ENCODE measurements around the gene TCEA3.
A peak's percentile ranks its signal among the peaks of the same experiment; 100 is the strongest.

The TCEA3 gene

DNA sequence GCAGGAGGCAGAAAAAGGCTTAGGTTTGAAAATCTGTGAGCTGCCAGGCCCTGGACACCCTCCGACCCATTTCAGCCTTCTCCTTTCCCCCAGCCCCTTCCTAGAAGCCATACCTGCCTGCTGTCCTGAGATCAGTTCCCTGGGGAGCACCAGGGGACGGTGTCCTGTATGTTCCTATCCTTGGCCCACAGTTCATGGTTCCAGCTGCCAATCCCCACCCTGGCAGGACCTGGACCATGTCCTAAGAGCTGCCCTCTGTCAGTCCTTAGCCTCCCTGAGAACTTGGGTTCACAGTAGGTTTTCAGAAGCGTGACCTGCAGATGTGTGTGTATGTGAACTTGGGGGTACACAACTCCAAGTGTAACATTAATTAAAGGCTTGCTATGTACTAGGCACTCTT is 3.8 kb downstream of the TCEA3 start:
- no peak for DNase-seq

DNA sequence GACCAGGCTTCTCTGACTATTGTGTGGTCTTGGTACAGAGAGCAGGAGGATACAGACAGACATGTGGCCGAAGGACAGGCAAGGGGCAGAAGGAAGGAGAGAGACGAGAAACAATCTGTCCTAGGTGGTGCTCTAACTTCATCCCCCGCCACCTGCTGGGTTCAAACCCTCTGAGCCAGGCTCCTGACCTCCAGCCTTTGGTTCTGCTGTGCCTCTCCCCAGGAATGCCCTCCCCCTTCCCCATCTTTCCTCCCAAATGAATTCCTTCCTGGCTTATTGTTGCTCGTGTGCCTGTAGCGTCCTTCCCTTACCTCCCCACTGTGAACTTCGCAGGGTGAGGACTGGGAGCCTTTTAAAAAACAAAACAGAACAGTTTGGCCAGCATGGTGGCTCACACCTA is 5.4 kb downstream of the TCEA3 start:
- DNase-seq = no peak

DNA sequence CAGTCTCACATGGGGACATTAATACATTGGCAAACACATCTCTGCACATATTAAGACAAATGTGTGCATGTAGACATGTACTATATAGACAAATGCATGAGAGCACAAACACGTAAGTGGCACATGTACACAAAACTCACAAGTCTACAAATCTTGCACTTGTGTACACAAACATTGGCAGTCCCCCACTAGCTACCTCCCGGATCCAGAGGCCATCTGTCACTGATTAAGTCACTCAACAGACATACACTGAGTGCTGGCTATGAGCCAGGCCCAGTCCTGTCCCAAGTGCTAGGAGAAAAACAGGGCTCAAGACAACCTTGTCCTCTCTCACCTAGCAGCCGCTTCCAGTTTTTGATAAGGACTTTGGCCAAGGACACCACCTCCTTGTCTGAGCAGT is 7.0 kb downstream of the TCEA3 start:
- no peak for DNase-seq

DNA sequence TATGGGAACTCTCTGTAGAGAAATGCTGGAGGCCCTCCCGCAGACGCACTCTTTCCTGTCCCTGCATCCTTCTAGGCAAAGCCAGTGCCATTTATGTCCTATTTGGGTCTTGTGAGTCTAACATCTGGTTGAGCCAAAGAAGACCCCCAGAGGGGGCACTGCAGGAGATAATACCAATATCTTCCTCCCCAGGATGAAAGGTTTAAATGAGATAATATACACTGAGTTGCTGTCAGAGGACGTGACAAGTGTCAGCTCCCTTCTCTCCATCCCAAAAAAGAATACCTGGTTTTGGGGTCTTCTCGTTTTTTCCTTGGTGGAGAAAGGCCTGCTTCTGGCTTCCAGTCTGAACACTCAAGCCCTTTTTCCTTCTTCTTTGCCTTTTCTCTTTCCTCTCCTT is 7.6 kb downstream of the TCEA3 start:
- DNase-seq = no peak

DNA sequence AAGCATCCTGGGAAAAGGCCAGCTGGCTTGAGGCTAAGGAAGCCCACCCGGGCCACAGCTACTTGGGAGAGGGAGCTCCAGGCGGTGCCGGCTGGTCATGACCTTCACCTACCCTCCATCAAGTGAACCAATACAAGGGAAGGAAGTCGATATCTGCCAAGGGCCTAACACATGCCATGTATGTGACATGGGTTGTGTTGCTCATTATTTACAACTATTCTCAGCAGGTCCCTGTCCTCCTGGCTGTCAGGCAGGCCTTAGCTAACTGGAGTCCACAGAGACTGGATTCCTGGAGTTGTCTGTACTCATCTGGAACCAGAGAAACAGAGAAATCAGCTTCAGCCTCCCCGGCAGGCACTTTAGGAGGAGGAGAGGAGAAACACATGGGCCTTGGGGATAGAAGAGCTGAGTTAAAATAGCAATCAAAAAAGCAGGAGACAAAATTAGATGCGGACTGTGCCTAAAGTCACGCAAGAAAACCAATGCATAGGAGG is 15.7 kb downstream of the TCEA3 start:
- no peak for DNase-seq

DNA sequence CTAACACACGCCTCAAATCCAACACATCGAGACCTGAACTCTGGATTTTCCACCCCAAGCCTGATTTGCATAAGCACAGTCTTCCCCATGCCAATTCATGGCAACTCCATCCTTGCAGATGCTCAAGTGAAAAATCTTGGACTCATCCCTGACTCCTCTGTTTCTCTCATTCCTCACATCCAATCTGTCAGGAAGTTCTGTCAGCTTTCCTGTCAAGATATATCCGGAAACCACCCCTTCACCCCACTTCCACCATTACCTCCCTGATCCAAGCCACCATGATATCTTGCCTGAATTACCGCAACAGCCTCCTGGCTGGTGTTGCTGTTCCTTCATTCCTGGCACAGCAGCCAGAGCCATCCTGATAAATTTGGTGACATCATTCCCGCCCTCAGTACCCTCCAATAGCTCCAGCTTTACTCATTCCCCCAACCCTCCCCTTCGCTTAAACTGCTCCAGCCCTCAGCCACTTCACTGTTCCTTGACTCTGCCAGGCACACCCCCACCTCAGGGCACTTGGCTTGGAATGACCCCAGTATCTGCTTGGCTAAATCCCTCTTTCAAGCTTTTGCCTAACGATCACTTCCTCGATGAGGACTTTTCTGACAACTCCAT is 17.4 kb downstream of the TCEA3 start:
- no peak for DNase-seq

DNA sequence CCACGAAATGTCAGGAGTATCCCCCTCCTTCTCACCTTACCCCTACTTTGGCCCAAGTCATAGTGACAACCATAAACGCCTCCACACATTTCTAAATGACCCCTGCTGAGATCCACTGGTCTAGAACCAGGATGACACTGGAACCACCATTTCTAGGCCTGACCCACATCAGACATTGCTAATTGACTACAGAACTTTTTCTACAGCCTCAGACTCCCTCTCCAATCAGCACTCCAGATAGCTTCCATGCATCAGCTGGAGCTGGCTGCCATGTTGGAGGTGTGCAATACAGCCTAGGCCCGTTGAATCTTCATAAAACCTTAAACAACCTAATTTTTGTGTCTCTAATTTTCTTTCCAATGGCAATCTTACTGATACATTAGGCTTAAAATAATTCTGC is 18.6 kb downstream of the TCEA3 start:
- no peak for DNase-seq

DNA sequence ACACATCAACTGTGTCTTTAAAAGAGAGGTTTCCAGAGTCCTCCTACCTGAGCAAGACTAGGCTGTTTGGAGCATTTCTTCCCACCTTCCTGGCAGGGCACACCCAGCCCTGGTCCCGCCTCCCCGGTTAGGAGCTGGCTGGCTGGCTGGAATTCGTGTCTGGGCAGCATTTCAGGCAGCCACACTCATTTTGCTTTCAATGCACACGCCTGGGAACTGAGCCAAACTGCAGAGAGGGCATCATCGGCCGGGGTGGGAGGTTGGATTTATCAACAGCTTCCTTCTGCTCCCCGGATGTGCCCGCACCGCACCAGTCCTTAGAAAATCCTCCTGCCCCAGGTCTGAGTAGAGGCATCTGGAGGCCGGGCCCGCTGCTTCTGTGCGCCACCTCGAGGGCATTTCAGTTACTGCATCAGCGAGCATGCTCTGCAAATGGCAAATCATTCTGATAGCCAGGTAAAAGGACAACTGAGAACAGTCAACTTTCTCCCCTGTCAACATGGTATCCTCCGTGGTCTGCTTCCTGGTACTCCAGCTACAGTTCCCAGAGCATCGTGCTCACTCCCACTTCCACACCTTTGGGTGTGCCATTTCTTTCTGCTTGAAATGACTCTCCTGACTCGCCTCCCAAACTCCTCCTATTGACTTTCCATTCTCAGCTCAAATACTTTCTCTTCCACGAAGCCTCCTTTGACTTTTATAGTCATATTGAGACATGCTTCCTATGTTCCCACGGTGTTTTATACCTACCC is 20.6 kb downstream of the TCEA3 start:
- DNase-seq = peak; percentile 81

DNA sequence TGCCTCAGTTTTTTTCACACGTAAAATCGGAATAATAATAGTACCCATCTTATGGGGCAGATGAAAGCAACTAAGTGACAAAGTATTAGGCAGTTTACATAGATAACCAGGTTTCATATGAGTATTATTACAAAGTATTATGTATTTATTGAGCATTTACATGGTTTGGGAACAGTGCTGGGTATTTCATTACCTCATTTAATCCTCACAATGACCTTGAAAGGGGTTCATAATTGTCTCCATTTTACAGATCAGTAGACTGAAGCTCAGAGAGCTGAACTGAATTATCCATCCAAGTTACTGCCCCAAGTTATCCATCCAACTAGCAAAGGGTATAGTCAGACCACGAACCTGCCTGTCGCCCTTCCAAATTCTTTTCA is 21.2 kb downstream of the TCEA3 start:
- no peak for DNase-seq

DNA sequence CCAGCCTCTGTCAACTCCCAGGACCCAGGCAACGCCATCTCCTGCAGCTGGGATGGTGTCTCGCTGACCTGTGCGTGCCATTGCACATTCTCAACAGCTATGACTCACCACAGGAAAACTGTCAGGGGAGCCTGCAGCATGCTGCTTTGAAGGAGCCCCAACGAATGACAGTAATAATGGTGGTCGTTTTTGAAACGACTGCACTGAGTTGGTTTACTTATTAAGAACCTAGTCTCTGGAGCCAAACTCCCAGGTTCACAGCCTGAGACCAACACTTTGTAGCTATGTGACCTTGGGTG is 21.6 kb downstream of the TCEA3 start:
- DNase-seq = no peak

DNA sequence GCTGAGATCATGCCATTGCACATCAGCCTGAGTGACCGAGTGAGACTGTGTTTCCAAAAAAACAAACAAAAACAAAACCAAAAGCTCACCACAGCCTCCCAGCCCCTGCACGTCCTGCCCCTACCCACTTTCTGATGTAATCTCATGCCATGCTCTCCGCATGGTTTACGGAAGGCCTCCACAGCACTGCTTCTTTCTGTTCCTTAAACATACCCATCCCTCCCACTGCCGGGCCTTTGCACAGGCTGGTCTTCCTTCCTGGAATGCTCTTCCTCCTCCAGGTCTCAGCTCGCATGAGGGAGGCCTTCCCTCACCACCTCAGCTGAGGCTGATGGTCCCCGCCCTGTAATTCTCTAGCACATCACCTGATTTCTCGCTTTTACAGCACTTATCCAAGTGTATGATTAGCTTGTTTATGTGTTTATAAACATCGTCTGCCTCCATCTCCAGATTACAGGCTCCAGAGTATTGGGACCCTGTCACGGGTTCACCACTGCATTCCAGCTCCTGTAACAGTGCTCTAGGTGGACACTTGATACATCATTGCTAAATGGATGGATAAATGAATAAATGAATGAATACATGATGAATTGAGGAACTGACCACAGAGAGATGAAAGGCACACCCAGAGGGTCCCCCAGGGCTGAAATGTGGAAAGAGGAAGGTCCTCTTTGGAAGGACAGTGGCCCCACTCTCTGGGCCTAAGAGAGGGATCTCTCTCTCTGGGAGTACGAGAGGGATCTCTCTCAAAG is 22.1 kb downstream of the TCEA3 start:
- DNase-seq = no peak

DNA sequence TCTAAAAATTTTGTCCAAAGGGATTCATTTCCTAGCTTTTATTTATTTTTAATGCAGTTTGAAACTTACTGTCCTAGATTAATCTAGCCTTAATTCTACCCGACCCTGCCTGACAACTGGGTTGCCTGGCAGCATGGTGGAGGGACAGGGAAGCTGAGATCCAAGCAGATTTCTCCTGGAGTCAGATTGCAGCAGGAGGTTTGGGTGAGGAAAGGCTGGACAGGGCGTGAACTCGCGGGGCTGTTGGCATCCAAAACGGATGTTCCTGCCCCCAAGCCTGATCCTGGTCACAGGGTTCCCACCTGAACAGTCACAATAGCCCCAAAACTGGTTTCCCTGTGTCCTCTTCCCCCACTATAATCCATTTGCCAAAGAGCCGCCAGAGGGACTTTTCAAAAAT is 23.2 kb downstream of the TCEA3 start:
- no peak for DNase-seq

DNA sequence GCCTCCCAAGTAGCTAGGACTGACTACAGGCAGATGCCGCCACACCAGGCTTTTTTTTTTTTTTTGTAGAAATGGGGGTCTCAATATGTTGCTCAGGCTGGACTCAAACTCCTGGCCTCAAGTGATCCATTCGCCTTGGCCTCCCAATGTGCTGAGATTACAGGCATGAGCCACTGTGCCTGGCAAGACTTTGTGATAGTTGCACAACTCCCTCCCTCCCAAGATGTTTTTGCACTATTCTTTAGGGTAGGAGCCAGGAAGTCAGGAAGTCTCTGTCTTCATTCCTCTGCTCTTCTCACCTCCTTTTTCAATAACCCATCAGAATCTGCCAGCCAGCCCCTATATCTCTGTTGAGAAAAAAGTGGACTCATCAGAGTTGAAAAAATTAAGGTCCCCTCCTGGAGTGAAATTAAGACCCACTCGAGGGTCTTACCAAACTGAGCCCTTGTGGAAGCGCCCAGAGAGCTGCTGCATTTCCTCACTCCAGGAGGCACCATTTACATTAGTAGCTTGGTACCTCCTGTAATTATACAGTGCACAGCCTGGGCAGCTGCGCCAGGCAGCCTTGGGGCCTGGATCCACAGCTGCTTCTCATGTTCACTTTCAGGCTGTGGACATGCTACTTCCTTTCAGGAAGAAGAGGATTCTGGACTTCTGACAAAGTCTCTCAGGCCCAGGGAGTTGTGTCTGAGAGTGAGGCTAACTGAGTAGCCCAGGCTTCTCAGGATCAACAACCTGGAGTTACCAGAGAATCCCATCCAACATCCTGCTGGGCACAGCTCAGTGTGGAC is 24.0 kb downstream of the TCEA3 start:
- DNase-seq = no peak

DNA sequence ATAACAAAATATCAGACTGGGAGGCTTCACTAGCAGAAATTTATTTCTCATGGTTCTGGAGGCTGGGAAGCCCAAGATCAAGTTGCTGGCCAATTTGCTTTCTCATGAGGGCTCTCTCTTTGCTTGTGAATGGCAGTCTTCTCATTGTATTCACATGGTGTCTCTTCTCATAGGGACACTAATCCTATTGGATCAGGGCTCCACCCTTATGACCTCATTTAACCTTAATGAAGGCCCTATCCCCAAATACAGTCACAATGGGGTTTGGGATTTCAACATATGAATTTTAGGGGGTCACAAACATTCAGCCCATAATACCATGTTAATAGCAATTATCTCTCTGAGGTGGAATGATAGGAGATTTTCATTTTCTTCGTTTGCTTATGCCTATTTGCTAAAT is 25.3 kb downstream of the TCEA3 start:
- DNase-seq = no peak

DNA sequence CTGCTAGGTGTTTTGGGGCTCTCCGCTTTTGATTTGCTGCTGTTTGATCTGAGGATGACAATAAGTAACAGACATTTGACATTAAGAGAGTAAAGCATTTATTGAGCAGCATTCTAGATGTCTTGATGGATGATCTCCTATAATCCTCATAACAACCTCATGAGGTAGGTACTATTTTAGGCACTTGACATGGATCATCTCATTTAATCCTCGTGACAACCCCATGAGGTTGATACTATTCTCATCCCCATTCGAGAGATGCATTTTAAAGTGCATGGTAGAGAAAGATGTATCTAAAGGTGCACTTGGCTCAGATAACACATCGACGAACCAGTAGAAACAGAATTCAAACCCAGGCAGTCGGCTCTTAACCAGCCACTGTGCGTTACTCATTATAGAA is 26.6 kb downstream of the TCEA3 start:
- no peak for DNase-seq

DNA sequence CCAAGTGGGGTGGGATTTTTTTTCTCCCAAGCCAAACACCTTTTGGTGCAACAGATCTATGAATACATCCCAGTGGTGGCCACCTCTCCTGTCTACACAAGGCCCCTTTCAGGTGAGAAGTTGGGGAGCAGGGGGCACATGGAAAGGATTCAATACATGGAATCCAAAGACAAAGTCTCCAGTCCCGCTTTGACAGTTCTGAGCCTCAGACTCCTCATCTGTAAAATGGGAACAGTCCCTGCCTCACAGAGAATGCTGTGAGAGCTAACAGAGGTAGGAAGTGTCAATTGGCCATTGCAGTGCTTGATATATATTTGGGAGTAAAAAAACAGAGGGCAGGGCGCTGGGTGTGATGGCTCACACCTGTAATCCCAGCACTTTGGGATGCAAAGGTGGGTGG is 28.2 kb downstream of the TCEA3 start:
- no peak for DNase-seq

DNA sequence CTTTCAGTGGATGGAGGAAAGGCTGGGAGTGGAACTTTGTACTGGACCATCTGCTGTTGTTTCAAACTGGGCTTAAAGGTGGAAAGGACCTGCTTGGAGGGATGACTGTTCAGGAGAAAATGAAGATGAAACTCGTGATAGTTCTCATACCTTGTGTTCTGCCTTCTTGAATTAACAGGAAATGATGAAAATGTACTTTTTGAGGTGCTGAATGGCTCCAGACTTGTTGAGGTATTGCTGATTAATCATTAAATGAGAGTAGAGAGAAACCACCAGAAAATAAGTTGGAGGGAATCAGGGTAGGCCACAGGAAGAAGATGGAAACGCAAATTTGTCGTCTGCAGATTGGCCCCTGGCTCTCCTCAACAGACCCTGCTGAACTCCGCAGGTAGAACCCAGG is 28.7 kb downstream of the TCEA3 start:
- no peak for DNase-seq

DNA sequence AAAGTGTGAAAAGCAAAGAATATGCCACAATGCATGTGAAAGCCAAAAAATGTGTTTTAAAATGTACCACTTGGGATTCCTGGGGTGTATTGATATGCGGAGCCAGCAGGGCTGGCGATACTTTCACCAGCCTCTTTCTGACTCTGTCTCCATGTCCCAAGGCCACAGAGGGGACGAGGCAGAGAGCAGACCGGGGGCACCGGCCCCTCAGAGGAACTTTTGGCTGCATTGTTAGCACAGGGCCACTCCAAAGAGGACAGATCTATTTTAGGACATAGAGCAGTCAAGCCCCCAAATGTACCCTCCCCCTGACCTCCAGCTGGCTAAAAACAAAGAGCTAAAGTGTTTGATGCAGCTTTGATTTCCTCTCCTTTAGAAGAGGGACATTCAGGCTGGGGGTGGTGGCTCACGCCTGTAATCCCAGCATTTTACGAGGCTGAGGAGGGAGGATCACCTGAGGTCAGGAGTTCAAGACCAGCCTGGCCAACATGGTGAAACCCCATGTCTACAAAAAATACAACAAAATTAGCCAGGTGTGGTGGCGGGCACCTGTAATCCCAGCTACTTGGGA is 29.3 kb downstream of the TCEA3 start:
- DNase-seq = no peak

DNA sequence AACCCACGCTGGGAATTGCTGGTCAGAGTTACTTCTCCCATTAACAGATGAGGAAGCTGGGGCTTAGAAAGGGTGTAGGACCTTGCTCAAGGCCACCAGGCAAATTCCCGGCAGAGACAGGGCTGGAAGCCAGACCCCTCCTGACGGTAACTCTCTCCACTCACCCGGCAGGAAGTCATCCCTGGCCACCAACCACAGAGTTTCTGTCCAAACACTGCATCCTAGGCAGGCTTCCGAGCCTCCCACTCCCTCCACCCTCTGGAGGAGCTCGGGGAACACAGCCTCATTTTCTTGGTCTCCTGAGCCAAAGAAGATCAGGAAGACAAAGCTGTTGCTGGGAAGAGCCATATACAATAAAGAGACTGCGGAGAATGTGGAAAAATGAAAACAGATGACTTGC is 29.9 kb downstream of the TCEA3 start:
- DNase-seq = no peak

DNA sequence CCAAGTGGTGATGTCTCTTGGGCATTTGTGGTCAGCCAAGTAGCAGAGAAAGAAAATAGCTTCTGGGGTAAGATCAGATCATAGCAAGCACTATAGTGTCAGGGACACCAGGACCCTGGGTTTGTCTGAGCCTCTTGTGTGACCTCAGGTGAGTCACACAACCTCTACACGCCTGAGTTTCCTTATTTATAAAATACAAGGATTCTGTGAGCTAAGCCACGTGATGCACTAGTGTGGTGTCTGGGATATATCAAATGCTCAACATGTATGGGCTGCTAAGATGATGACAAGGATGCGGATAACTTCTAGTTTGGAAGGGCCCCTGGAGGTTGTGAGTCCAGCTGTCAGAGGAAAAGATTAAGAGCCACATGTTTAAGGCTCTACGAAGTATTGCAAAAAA is 30.4 kb downstream of the TCEA3 start:
- no peak for DNase-seq

DNA sequence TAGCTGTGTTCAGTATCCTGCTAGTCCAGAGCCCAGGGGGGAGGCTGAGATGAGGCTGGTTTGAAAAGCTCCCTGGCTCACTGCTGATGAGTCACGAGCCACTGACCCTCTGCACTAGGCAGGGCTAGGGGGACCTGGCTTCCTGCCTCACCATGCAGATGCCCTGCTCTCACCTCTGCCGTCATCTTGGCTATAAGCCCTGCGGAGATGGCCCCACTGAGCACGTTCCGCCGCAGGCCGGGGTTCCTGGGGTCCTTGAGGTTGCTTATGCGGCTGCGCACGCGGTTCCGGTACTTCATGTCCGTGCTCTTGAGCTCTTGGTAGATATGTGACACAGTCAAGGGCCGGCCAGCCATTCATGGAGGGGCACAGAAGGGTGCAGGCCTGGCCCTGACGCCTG is 30.8 kb downstream of the TCEA3 start:
- DNase-seq = no peak

DNA sequence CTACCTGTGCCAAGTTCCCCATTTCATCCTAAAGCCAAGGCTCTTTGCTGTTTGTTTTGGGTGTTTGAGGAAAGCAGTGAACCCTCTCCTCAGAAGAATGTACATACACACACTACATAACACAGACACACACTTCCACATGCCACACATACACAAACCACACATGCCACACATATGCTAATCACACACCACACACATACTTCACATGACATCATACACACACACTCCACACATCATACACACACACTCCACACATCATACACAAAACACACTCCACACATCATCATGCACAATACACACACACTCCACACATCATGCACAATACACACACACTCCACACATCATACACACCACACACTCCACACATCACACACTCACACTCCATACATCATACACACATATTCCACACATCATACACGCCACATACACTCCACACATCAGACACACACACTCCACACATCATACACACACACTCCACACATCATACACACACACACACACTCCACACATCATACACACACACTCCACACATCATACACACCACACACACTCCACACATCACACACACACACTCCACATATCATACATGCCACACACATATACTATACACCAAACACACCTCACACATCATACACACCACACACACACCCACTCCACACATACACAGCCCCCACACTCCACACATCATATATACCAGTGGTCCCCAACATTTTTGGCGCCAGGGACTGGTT is 32.3 kb downstream of the TCEA3 start:
- no peak for DNase-seq

Data from activated gamma-delta T cell treated with Interleukin-2 at 50 U/mL for 16 hours (primary cell).